Subcutaneous abdominal adipose tissue (tissue), 5 donors: ENCODE measurements around the gene TUBB1.

Experiments used
- H3K27ac ChIP-seq: one replicate; pipeline ENCODE4 v1.7.0; 2013; ENCODE audit warnings: low read depth, mild to moderate bottlenecking, inconsistent platforms, low read length, moderate library complexity
- H3K27me3 ChIP-seq, 5 donors: one replicate each; pipeline ENCODE4 v1.7.0; 2013; ENCODE audit warnings: low read length in 5 of 5, inconsistent platforms in 1 of 5; ENCODE audit not compliant: control insufficient read depth in 5 of 5, insufficient read depth in 4 of 5
- H3K36me3 ChIP-seq, 5 donors: one replicate each; pipeline ENCODE4 v1.7.0; 2013; ENCODE audit warnings: low read length in 5 of 5; ENCODE audit not compliant: control insufficient read depth in 5 of 5, insufficient read depth in 5 of 5
- H3K4me1 ChIP-seq, 5 donors: one replicate each; pipeline ENCODE4 v1.7.0; 2013; ENCODE audit warnings: low read length in 5 of 5, mild to moderate bottlenecking in 3 of 5, moderate library complexity in 1 of 5; ENCODE audit not compliant: control insufficient read depth in 5 of 5, insufficient read depth in 5 of 5
- H3K4me3 ChIP-seq, 5 donors: one replicate each; pipeline ENCODE4 v1.7.0; 2013; ENCODE audit warnings: low read length in 5 of 5, low read depth in 1 of 5
- H3K9ac ChIP-seq, 5 donors: one replicate each; pipeline ENCODE4 v1.7.0; 2013; ENCODE audit warnings: low read length in 5 of 5, mild to moderate bottlenecking in 4 of 5, moderate library complexity in 3 of 5
- H3K9me3 ChIP-seq, 5 donors: one replicate each; pipeline ENCODE4 v1.7.0; 2013; ENCODE audit warnings: low read length in 5 of 5; ENCODE audit not compliant: control insufficient read depth in 5 of 5
- donor health status: healthy.
- donor health status: healthy.
- donor health status: healthy.
- donor health status: healthy.
- donor health status: healthy.

TUBB1 gene

DNA sequence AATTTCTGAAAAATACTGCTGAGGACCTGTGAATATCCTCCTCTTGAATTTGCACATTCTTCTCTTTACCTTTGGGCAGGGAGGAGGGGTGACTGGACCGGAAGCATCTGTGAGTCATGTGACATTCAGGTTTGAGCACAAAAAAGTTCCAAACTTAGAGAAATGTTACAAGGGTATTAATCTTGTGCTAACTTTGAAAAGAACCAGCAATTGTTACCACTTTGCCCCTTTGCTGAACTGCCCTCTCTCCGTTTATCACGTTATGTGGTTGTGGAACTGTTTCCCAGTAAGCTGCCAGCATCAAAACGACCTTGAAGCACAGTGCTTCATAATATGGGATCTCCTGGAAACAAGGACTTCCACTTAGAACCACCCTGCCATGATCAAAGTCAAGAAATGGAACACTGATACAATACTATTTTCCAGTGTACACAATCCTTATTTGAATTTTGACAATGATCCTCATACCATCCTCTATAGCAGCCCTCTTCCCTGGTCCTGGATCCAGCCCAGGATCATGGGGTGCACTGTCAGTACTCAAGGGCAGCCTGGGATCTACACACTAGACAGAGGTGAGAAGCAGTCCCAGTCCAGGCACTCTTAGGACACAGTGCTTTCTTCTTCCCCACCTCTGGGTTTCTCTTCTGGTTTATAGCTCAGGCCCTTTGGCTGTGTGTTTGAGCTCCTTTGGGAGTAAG is 2.3 kb upstream of the TUBB1 start:
- Histone ChIP-seq H3K9me3 (no peaks in the 10 kb centered on the region), H3K9ac (peak overlapping the region in 1 of 5 donors; percentile 35), H3K4me3 (no peak overlapping the region), H3K4me1 (peaks cover 0 to 16% (median 0%) of the 10 kb centered on the region in 5 donors), H3K36me3 (peaks cover 0 to 7% (median 0%) of the 10 kb centered on the region in 5 donors), H3K27me3 (no peaks in the 10 kb centered on the region), H3K27ac (no peak overlapping the region)

DNA sequence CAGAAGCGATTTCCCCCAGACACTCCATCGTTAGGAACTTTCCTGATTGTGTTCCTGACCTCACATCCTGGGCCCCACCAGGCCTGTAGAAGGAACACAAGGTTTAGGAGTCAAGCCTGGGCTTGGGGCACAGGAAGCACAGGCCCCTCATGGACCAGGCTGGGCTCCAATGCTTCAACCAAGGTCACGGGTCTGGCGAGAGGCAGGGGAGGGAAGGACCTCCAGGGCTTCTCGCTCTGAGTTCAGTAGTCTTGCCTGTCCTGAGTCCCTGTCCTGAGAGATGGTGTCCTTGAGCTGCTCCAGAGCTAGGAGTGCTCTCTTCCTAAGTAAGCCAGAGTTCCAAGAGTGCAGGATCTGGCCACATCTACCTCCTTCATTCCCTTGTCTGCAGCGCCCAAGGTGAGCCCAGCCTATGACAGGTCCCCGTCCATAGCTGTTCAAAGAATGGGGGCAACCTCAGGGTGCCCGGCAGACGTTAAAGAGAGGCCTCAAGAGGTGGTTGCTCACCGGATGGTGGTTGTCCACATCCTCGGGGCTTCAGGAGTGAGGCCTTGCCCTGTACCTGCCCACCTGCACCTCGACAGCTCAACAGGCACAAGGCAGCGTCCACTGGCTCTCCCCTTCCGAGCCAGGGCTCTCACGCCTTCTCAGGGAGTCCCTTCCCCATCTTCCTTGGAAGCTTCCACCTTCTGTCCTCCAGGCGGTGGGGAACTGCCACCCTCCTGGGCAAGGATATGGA is 1.6 kb upstream of the TUBB1 start:
- Histone ChIP-seq H3K4me1 (peaks cover 0 to 16% (median 0%) of the 10 kb centered on the region in 5 donors), H3K27ac (no peak overlapping the region), H3K4me3 (no peak overlapping the region), H3K9me3 (no peaks in the 10 kb centered on the region), H3K9ac (peak overlapping the region in 1 of 5 donors; percentile 35), H3K36me3 (peaks cover 0 to 10% (median 2%) of the 10 kb centered on the region in 5 donors), H3K27me3 (no peaks in the 10 kb centered on the region)

DNA sequence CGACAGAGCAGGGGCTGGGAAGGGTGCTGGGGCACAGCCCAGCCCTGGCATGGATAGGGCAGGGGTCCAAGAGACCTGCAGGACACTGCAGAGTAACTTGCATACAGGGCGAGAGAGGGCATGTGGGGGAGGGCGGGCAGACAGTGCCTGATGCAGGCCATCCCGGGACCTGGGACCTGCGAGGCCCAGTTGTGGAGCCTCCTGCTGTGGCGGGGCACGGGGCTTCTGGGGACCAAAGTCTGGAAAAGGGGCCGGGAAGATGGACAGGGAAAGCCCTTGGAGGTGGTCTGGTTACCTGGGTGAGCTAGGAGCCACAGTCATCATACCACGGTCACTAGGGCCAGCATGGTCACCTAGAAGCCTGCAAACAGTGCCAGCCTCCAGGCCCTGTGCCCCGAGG is 412 bp upstream of the TUBB1 start:
- H3K36me3 ChIP-seq: peaks cover 0 to 21% (median 13%) of the 10 kb centered on the region in 5 donors

DNA sequence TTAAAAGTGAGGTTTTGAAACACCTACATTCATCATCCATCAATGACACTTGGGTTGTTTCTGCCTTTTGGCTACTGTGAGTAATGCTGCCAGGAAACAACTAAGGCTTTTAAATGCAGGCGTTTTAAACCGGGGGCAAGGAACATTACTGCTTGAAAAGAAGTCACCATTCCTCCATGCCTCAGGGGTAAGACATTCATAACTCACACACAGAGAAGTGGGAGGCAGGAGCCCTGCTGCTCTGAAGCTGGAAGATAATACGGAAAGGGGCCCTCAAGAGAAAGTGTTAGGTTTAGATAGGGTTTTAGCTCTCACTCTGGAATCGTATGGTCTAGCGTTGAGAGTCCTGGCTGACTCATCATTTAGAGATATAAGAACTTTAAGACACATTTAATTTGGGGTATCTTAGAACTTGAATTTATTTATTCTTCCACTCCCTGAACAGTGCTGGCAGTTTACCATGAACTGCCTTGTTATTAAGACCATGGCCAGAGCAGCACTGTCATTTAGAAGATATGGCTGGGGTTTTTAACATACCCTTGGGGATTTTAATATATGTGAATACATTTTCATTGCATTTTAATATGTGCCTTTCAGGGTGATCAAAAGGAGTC is 1.8 kb downstream of the TUBB1 start:
- Histone ChIP-seq H3K9me3 (no peaks in the 10 kb centered on the region), H3K9ac (no peak overlapping the region), H3K4me1 (peaks cover 0 to 16% (median 3%) of the 10 kb centered on the region in 5 donors), H3K36me3 (peaks cover 9 to 42% (median 34%) of the 10 kb centered on the region in 5 donors), H3K4me3 (no peak overlapping the region), H3K27me3 (no peaks in the 10 kb centered on the region), H3K27ac (no peak overlapping the region)

More for the DNA sequence above, 412 bp upstream of the TUBB1 start:
- H3K27me3 ChIP-seq: no peaks in the 10 kb centered on the region
- no peak overlapping the region for H3K27ac ChIP-seq
- H3K4me3 ChIP-seq: no peak overlapping the region
- H3K4me1 ChIP-seq: peaks cover 0 to 16% (median 0%) of the 10 kb centered on the region in 5 donors
- no peak overlapping the region for H3K9ac ChIP-seq
- no peaks in the 10 kb centered on the region for H3K9me3 ChIP-seq

DNA sequence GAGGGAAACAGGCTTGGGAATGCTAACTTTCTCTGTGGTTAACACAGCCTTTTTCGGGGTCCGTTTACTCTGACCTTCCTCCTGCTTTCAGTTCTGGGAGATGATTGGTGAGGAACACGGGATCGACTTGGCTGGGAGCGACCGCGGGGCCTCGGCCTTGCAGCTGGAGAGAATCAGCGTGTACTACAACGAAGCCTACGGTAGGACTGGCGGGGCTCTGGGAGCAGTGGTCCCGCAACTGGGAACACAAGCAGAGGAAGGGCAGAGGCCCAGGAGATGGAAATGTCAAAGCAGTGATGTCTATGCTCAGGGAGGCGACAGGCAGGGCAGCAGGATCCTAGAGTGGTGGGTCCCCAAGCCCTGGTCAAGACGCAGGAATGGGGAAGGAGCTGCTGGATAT is 3.5 kb downstream of the TUBB1 start:
- Histone ChIP-seq H3K27me3 (no peaks in the 10 kb centered on the region), H3K4me1 (peaks cover 0 to 11% (median 6%) of the 10 kb centered on the region in 5 donors), H3K9ac (no peak overlapping the region), H3K36me3 (peaks cover 11 to 59% (median 44%) of the 10 kb centered on the region in 5 donors), H3K27ac (no peak overlapping the region), H3K4me3 (no peak overlapping the region), H3K9me3 (no peaks in the 10 kb centered on the region)

DNA sequence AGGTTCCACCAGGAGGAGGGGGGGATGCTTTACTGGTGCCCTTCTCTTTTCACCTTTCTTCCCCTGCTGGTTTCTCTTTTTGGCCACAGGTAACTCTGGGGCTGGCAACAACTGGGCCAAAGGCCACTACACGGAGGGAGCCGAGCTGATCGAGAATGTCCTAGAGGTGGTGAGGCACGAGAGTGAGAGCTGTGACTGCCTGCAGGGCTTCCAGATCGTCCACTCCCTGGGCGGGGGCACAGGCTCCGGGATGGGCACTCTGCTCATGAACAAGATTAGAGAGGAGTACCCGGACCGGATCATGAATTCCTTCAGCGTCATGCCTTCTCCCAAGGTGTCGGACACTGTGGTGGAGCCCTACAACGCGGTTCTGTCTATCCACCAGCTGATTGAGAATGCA is 4.4 kb downstream of the TUBB1 start:
- Histone ChIP-seq H3K4me1 (peaks cover under 1 to 18% (median 14%) of the 10 kb centered on the region in 5 donors), H3K36me3 (peaks cover 17 to 65% (median 46%) of the 10 kb centered on the region in 5 donors), H3K9me3 (no peaks in the 10 kb centered on the region), H3K27me3 (no peaks in the 10 kb centered on the region), H3K27ac (no peak overlapping the region), H3K4me3 (no peak overlapping the region), H3K9ac (no peak overlapping the region)

DNA sequence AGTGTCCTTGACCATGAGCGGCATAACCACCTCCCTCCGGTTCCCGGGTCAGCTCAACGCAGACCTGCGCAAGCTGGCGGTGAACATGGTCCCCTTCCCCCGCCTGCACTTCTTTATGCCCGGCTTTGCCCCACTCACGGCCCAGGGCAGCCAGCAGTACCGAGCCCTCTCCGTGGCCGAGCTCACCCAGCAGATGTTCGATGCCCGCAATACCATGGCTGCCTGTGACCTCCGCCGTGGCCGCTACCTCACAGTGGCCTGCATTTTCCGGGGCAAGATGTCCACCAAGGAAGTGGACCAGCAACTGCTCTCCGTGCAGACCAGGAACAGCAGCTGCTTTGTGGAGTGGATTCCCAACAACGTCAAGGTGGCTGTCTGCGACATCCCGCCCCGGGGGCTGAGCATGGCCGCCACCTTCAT is 4.9 kb downstream of the TUBB1 start:
- Histone ChIP-seq H3K27me3 (no peaks in the 10 kb centered on the region), H3K4me3 (no peak overlapping the region), H3K9ac (no peak overlapping the region), H3K4me1 (peaks cover 2 to 23% (median 19%) of the 10 kb centered on the region in 5 donors), H3K27ac (no peak overlapping the region), H3K36me3 (peaks cover 20 to 70% (median 51%) of the 10 kb centered on the region in 5 donors), H3K9me3 (no peaks in the 10 kb centered on the region)

DNA sequence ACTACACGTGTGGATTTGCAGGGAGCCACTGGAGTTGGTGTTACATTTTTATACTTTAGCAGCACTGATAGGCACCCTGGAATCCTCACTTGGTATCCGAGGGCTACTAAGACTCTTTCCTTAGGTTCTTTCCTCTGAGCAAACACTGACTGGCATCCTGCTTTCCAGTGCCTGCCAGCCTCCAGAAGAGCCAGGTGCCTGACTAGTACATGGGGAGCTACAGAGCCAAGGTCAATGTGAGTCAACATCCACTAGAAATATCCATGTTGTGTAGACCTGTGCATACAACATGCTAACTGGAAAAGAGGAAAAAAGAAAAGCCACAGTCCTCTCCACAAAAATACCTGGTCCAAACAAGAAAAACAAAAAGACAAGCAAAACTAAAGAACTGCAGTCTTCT is 5.9 kb downstream of the TUBB1 start:
- H3K9me3 ChIP-seq: no peaks in the 10 kb centered on the region
- no peak overlapping the region for H3K9ac ChIP-seq
- H3K4me1 ChIP-seq: peaks cover 2 to 33% (median 28%) of the 10 kb centered on the region in 5 donors
- H3K27ac ChIP-seq: no peak overlapping the region
- no peak overlapping the region for H3K4me3 ChIP-seq
- no peaks in the 10 kb centered on the region for H3K27me3 ChIP-seq
- H3K36me3 ChIP-seq: peaks cover 30 to 77% (median 57%) of the 10 kb centered on the region in 5 donors

DNA sequence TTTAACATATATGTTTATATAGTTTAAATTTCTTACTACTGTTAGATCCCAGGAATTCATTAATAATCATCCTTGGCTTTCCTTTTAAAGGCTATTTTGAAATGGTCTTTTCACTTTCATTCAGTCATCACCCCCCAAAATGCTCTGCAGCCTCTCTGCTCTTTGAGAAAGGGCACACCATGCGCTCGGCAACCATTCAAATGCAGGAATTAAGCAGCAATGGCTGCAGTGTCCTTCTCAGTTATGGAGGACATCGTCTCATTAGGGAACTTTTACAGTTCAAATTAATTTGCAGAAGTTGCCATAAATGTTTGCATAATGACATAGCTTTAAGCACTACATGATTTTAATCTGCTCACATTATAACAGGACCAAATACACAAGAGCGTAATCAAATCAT is 6.3 kb downstream of the TUBB1 start:
- Histone ChIP-seq H3K36me3 (peaks cover 33 to 77% (median 58%) of the 10 kb centered on the region in 5 donors), H3K4me3 (no peak overlapping the region), H3K9me3 (no peaks in the 10 kb centered on the region), H3K27me3 (no peaks in the 10 kb centered on the region), H3K9ac (peak overlapping the region in 1 of 5 donors; percentile 21), H3K27ac (no peak overlapping the region), H3K4me1 (peaks cover 2 to 37% (median 31%) of the 10 kb centered on the region in 5 donors)
